Heart left ventricle (tissue), 16 donors: ENCODE measurements around the gene KRT4. TPM values are rescaled to one million over a fixed set of nuclear protein-coding genes. Genes with fewer than 3 reads are reported as not detected.

ENCODE experiments used
- ATAC-seq, 4 donors: fragments of 200-7000 bp; cut with Tn5 transposase; one replicate each; pipeline ENCODE4 v1.9.1; 2020 to 2022; ENCODE audit warnings: moderate library complexity in 4 of 4, mild to moderate bottlenecking in 3 of 4, moderate number of reproducible peaks in 1 of 4
- DNase-seq, 5 donors: peaks; one replicate each; pipeline ENCODE4 v3.0.0-alpha.2; 2020
- H3K27ac ChIP-seq, 12 donors: fragments of 200-600 bp; sonication (generic) in 4 of 12; one replicate each; pipeline versions ENCODE4 v1.5.0 to v1.8.0; 2016 to 2022; ENCODE audit warnings: mild to moderate bottlenecking in 2 of 12
- H3K27me3 ChIP-seq, 9 donors: fragments of 200-600 bp; sonication (generic) in 2 of 9; one replicate each; pipeline versions ENCODE4 v1.5.1 to v1.8.0; 2016 to 2022; ENCODE audit warnings: mild to moderate bottlenecking in 3 of 9
- H3K36me3 ChIP-seq, 9 donors: fragments of 200-600 bp; sonication (generic) in 2 of 9; one replicate each; pipeline versions ENCODE4 v1.5.0 to v1.8.0; 2018 to 2022; ENCODE audit warnings: mild to moderate bottlenecking in 2 of 9
- H3K4me1 ChIP-seq, 12 donors: fragments of 200-600 bp; sonication (generic) in 4 of 12; one replicate each; pipeline versions ENCODE4 v1.5.0 to v1.8.0; 2016 to 2022; ENCODE audit warnings: mild to moderate bottlenecking in 3 of 12
- H3K4me3 ChIP-seq, 12 donors: fragments of 200-600 bp; sonication (generic) in 4 of 12; one replicate each; pipeline versions ENCODE4 v1.5.0 to v1.8.0; 2017 to 2022; ENCODE audit warnings: mild to moderate bottlenecking in 9 of 12, moderate library complexity in 4 of 12
- H3K9me3 ChIP-seq, 12 donors: fragments of 200-600 bp; sonication (generic) in 4 of 12; one replicate each; pipeline versions ENCODE4 v1.5.0 to v1.8.0; 2016 to 2022; ENCODE audit warnings: mild to moderate bottlenecking in 1 of 12
- POLR2A ChIP-seq, 2 donors: fragments of 450-650 bp; IDR thresholded peaks; one replicate each; pipeline ENCODE4 v1.6.1; 2017; ENCODE audit warnings: antibody characterized with exemption in 2 of 2, mild to moderate bottlenecking in 2 of 2, moderate library complexity in 2 of 2
- WGBS, 4 donors: extraction: QIAGEN DNeasy Blood & Tissue Kit in 2 of 4; methylation state at CpG; one replicate each; pipeline versions ENCODE4 v1.1.5 to v1.1.7; 2013 to 2018; 5-methylcytosine and 5-hydroxymethylcytosine counted together
- intact Hi-C, 10 donors: fragments of 100-400 bp; cut with DNase I; formaldehyde crosslinking; loops; one replicate each; pipeline versions ENCODE4 v1.11.1 to v1.14.2; 2022
- polyA plus RNA-seq, 2 donors: library from polyadenylated mRNA; stranded (reverse); fragments of 200-250 nt; gene quantifications; one replicate each; pipeline ENCODE4 v1.2.3, GENCODE V29; 2013
- total RNA-seq, 9 donors: library from RNA; depleted of rRNA in 2 of 9; stranded (reverse); fragments of >200 nt in 2 of 9; fragmentation: NEBNext Ultra II Directional in 3 of 9; extraction: Animal tissue kit (Norgen Biotek cat#: 25700) in 3 of 9; gene quantifications; one replicate each; pipeline versions ENCODE4 v1.1.0 to v1.2.4, GENCODE V29; 2016 to 2023
- TF ChIP-seq, protein P1 (sequence below), 12 donors: fragments of 200-600 bp; sonication (generic) in 4 of 12; IDR thresholded peaks; one replicate each; pipeline versions ENCODE4 v1.5.0 to v1.8.0; 2018 to 2022; ENCODE audit warnings: antibody characterized with exemption in 12 of 12, mild to moderate bottlenecking in 5 of 12
- donor health status: ischemic (EF 13 %, LVEDD 7.1; RV severe dilation, severe dysfunction).
- donor health status: healthy with polysubstance abuse.
- donor health status: DM: no; HTN: yes; CAD: no.
- donor health status: DM: no; HTN: no; CAD: no.
- donor health status: ischemic (EF 25% LVEDD 6.9; RV normal size, moderate dysfunction).
- donor health status: ischemic (EF 25% LVEDD 5.7; RV mildly dilated, moderate dysfunction).
- donor health status: healthy.
- donor health status: DM: yes; HTN: yes; CAD: no.
- donor health status: ischemic (EF 35%, LVEDD 5.7; RV mildly dilated, moderate dysfunction).
- donor health status: nonischemic (EF 11% LVEDD 7.7; RV severe dilation, severe dysfunction).
- donor health status: DM: yes; HTN: yes; CAD: no.
- donor health status: PGD.
- donor health status: ischemic (EF 29% LVEDD 5.4; RV normal size, mild dysfunction).
- donor health status: nonischemic (EF 23%, LVEDD 6.1; RV moderate dilation, normal function).

The KRT4 gene
- total and polyA plus RNA-seq, 11 donors = 0.51 TPM; not detected in 10

DNA sequence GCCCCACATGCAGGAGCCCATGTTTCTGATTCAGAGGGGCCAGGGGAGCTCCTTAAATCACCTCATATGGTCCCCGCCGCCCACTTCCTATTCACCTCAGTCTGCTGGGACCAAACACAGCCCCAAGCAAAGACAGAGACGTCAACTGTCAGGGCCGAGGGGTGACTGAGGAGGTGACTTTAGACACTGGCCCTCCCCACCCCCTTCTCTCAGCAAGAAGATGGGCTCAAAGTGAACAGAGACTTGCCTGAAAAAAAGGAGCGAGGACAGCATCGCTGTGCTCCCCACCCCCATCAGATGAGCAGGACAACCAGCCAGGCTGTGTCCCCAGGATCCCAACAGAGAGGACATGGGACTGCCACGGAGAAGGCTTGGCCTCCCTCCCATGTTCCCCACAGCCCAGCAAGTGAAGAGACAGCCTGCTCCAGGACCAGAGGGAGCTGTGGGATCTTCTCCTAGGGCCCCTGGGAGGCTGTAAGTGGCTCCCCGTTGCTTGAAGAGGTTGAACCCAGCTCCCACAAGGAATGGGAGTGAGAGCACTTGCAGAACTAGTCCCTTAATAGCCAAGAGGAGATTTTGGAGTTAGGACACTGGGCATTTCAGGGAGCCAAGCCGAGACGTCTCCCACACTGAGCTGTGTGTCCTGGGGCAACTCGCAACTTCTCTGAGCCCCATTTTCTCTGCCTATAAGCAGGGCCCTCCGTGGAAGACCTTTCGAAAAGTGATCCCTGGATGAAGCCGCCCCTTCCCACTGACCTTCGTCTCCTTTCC, 21.5 kb upstream of the KRT4 start:
- ATAC-seq (no peak), DNase-seq (no peak)
- H3K4me3 ChIP-seq = no peak overlapping the region
- H3K9me3 ChIP-seq = no peaks in the 10 kb centered on the region
- no peak overlapping the region for H3K27ac ChIP-seq
- TF ChIP-seq, protein P1, sequence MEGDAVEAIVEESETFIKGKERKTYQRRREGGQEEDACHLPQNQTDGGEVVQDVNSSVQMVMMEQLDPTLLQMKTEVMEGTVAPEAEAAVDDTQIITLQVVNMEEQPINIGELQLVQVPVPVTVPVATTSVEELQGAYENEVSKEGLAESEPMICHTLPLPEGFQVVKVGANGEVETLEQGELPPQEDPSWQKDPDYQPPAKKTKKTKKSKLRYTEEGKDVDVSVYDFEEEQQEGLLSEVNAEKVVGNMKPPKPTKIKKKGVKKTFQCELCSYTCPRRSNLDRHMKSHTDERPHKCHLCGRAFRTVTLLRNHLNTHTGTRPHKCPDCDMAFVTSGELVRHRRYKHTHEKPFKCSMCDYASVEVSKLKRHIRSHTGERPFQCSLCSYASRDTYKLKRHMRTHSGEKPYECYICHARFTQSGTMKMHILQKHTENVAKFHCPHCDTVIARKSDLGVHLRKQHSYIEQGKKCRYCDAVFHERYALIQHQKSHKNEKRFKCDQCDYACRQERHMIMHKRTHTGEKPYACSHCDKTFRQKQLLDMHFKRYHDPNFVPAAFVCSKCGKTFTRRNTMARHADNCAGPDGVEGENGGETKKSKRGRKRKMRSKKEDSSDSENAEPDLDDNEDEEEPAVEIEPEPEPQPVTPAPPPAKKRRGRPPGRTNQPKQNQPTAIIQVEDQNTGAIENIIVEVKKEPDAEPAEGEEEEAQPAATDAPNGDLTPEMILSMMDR (IDR thresholded peaks at IDR 0.05) = no peak
- no peak for TF ChIP-seq POLR2A (IDR thresholded peaks at IDR 0.05)
- intact Hi-C loops = no loop called here
- 65 to 81% (median 76%) methylated on average over 14 to 15 of the region's 15 CpGs for WGBS, 4 donors
- H3K27me3 ChIP-seq = peaks cover 0 to 34% (median 0%) of the 10 kb centered on the region in 9 donors
- H3K4me1 ChIP-seq = no peaks in the 10 kb centered on the region
- H3K36me3 ChIP-seq = no peaks in the 10 kb centered on the region

DNA sequence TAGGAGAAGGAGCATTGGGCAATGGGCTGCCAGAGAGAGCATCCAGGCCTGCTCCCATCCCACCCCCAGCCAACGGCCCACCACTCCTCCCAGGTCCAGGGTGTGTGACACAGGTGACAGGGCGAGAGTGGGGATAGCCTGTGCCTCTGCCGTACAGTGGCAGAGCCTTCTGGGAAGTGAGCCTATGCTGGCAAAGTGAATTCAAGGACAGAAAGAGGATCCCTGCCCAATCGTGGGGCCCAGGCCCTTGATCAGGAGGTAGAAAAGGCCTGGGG, 20.7 kb upstream of the KRT4 start:
- TF ChIP-seq, protein P1 (IDR thresholded peaks at IDR 0.05) = no peak
- no peak for TF ChIP-seq POLR2A (IDR thresholded peaks at IDR 0.05)
- H3K27me3 ChIP-seq = peaks cover 0 to 32% (median 0%) of the 10 kb centered on the region in 9 donors
- H3K27ac ChIP-seq = no peak overlapping the region
- intact Hi-C loops = no loop called here
- no peaks in the 10 kb centered on the region for H3K9me3 ChIP-seq
- DNase-seq (no peak), ATAC-seq (no peak)
- H3K36me3 ChIP-seq = no peaks in the 10 kb centered on the region
- H3K4me1 ChIP-seq = no peaks in the 10 kb centered on the region
- 66 to 73% (median 70%) methylated on average over 4 of the region's 4 CpGs; no CpG with 5 or more reads in 1 of the 4 donors for WGBS, 4 donors
- H3K4me3 ChIP-seq = no peak overlapping the region

DNA sequence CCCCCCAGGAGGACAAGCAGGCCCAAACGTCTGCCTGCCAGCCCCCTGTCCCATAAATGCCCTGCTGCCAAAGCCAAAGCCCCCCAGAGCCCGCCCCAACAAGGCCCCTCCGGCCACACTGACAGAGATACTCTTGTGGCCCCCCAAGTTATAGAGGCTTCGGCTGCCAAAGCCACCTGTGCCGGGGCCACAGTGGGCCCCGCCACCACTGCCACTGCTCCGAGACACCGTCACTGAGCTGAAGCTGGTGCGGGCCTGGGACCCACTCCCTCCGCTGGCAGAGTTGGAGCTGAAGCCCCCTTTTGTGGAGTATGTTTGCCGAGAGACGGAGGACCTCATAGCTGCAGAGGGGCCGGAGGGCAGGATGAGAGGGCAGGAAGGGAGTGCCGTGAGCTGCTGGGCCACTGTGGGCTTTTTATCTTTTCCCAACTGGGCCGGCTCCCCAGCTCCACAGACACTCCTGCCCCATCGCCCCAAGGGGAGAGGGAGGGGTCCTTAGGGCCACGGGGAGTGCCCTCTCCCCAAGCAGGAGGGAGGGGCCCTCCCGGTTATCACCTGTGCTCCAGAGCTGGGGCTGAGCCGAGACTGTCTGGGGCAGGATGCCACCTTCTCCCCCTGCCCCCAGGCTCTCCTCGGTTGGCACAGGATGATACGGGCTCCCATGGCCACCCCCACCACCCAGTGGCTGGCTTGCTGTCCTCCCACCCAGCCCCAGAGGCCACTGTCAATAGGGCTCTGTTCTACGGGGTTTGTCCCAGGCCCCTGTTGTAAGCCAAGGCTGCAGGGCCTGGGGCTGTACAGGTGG, 20.2 kb upstream of the KRT4 start, which contains the start of gene KRT79:
KRT79 (minus strand) TSS at position 390 of the 805 bp plus-strand sequence; CDS start at position 339, 51 bp downstream.
- no peaks in the 10 kb centered on the region for H3K36me3 ChIP-seq
- no peak for TF ChIP-seq POLR2A (IDR thresholded peaks at IDR 0.05)
- TF ChIP-seq, protein P1 (IDR thresholded peaks at IDR 0.05) = no peak
- H3K27me3 ChIP-seq = peaks cover 0 to 27% (median 0%) of the 10 kb centered on the region in 9 donors
- DNase-seq (no peak), ATAC-seq (no peak)
- H3K4me1 ChIP-seq = no peaks in the 10 kb centered on the region
- WGBS, 4 donors = 81 to 87% (median 83%) methylated on average over 14 to 22 of the region's 22 CpGs
- H3K27ac ChIP-seq = no peak within 1 kb of the TSS
- H3K9me3 ChIP-seq = no peaks in the 10 kb centered on the region
- no peak within 1 kb of the TSS for H3K4me3 ChIP-seq
- intact Hi-C loops = no loop called here
